ENCODE measurements around the gene SRSF12. TPM values are rescaled to one million over a fixed set of nuclear protein-coding genes. Genes with fewer than 3 reads are reported as not detected.

Gene SRSF12
- total RNA-seq, 1 experiment from 2014 or later: not detected

- Histone ChIP-seq H3K27ac (ENCODE audit: low read depth, low read length) (no peak overlapping the region), H3K36me3 (ENCODE audit: control insufficient read depth in 1 of 2, insufficient read depth in 2 of 2, low read length in 2 of 2) (no peaks in the 10 kb centered on the region), H3K9me3 (ENCODE audit: control insufficient read depth in 1 of 2, insufficient read depth in 1 of 2, low read depth in 1 of 2, low read length in 2 of 2) (no peaks in the 10 kb centered on the region), H3K9ac (ENCODE audit: low read length) (no peak overlapping the region), H3K27me3 (ENCODE audit: insufficient read depth, low read length) (no peaks in the 10 kb centered on the region), H3K4me1 (ENCODE audit: control insufficient read depth in 1 of 2, insufficient read depth in 2 of 2, low read length in 2 of 2) (peaks cover 13 to 16% of the 10 kb centered on the region in 2 experiments), H3K9me2 (ENCODE audit: insufficient read depth) (no peaks in the 10 kb centered on the region), H3K4me3 (replicated peaks in 1 of 2; ENCODE audit: low read depth in 1 of 2, low read length in 2 of 2) (no peak overlapping the region), H3K4me2 (ENCODE audit: low read length) (peak overlapping the region; percentile 20; the same call in 1 of the 2 replicates), H4K20me1 (ENCODE audit: insufficient read depth) (no peaks in the 10 kb centered on the region), H3K79me2 (ENCODE audit: insufficient read depth, low read length) (no peaks in the 10 kb centered on the region), H2AFZ (ENCODE audit: low read depth, low read length, poor library complexity, severe bottlenecking) (no peak overlapping the region)
- ChIA-PET CTCF (no interaction called here), RAD21 (ENCODE audit: low non-redundant PET in 1 of 2, low total read pairs in 2 of 2, uncharacterized antibody in 2 of 2, unreplicated experiment in 2 of 2) (interaction anchor here in 1 of 2 experiments (0.6 kb wide), 1 partner anchor 10 kb away, joined by 4 read pairs; no protein-coding TSS in a partner anchor), POLR2A (interaction anchor here (1.7 kb wide), 1 partner anchor 13 kb away, joined by 6 read pairs; the partner anchor contains the start of gene PNRC1)
- BruUV-seq (replicated peaks): no TSS peak
- DNase-seq (ENCODE audit: low read depth, low spot score) (no peak), ATAC-seq (peak; percentile 61)
- peak; percentile 63 for TF ChIP-seq JUND (IDR thresholded peaks at IDR 0.05)
- peak; percentile 44 for TF ChIP-seq SP1 (IDR thresholded peaks at IDR 0.05; ENCODE audit: low read depth)
- no peak for TF ChIP-seq SIN3A (IDR thresholded peaks at IDR 0.05; ENCODE audit: low read depth)
- TF ChIP-seq CBX3 (IDR thresholded peaks at IDR 0.05; ENCODE audit: low read depth): peak; percentile 55; the same call in 1 of the 2 replicates
- 0 out of 2 replicates have a peak, but pooled peaks have one; percentile 4 for TF ChIP-seq RAD21 (IDR thresholded peaks at IDR 0.05; ENCODE audit: low read depth)
- no peak for TF ChIP-seq CTCF (IDR thresholded peaks at IDR 0.05 in 2 of 3, conservative IDR thresholded peaks at IDR 0.05 in 1 of 3; ENCODE audit: borderline replicate concordance in 1 of 3, insufficient read depth in 1 of 3, low read depth in 2 of 3, low read length in 2 of 3)
- TF ChIP-seq FOSL1 (IDR thresholded peaks at IDR 0.05; ENCODE audit: low read depth): peak; percentile 78
- TF ChIP-seq ZNF274 (IDR thresholded peaks at IDR 0.05; ENCODE audit: low read depth, low read length): no peak
- intact Hi-C loops (cut with micrococcal nuclease): no loop called here
Observed at GRCh38 chr6:89067796-89068195, 50.1 kb downstream of the SRSF12 start.
